ENCODE results near the gene KIAA1958. TPM values are rescaled to one million over a fixed set of nuclear protein-coding genes. Genes with fewer than 3 reads are reported as not detected.

KIAA1958 gene
- total RNA-seq, 3 donors from 2014 or later = 2.9 to 16.5 (median 11.8) TPM

DNA sequence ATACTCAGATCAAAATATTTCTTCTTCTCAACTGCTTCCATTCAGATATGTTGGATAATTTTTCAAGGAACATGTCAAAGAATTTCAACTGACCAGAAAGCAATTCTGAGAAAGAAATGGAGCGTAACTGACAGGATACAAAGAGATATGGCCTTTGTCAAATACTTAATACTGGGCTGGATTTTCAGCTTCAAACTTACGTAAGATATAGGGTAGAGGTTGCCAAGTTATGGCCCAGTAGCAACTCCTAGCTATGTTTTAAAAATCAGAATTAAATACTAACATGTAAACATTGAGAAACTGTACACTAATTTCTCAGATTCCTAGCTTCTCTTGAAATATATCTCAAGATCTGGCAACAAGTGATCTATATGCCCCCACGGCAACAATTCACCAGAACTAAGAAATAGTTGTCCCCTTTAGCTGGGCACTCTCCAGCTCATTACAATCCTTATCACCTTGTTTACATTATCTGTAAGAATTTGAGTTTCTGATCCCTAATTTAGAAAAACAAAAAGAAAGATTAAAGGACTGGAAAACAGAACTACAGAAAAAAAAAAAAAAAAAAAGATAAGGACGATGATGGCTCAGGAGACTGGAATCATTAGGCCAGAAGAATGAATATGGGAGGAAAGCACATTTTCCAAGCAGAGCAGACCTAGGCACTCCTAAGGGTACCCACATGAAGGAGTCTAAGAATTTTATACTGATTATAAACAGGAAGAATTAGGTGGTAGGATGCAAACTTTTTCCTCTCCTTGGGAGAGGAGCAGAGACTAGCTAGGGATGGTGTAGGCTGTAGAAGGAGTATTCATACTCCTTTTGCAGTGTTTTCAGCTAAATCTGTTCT lies 208.3 kb downstream of the KIAA1958 start:
- TF ChIP-seq, protein P1, sequence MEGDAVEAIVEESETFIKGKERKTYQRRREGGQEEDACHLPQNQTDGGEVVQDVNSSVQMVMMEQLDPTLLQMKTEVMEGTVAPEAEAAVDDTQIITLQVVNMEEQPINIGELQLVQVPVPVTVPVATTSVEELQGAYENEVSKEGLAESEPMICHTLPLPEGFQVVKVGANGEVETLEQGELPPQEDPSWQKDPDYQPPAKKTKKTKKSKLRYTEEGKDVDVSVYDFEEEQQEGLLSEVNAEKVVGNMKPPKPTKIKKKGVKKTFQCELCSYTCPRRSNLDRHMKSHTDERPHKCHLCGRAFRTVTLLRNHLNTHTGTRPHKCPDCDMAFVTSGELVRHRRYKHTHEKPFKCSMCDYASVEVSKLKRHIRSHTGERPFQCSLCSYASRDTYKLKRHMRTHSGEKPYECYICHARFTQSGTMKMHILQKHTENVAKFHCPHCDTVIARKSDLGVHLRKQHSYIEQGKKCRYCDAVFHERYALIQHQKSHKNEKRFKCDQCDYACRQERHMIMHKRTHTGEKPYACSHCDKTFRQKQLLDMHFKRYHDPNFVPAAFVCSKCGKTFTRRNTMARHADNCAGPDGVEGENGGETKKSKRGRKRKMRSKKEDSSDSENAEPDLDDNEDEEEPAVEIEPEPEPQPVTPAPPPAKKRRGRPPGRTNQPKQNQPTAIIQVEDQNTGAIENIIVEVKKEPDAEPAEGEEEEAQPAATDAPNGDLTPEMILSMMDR (IDR thresholded peaks at IDR 0.05) = no peak
- no peak for TF ChIP-seq POLR2A (IDR thresholded peaks at IDR 0.05)
- TF ChIP-seq POLR2AphosphoS5 (IDR thresholded peaks at IDR 0.05) = no peak
- peaks cover 5% of the 10 kb centered on the region for H3K36me3 ChIP-seq
- no peak overlapping the region for H3K4me3 ChIP-seq
- no peaks in the 10 kb centered on the region for H3K27me3 ChIP-seq
- no peaks in the 10 kb centered on the region for H3K9me3 ChIP-seq
- H3K4me1 ChIP-seq = no peaks in the 10 kb centered on the region
- no peak for DNase-seq (ENCODE audit: low spot score in 2 of 2)
- H3K27ac ChIP-seq = no peak overlapping the region
- intact Hi-C loops (cut with DNase I; ENCODE audit: low total_unique reads) = no loop called here

DNA sequence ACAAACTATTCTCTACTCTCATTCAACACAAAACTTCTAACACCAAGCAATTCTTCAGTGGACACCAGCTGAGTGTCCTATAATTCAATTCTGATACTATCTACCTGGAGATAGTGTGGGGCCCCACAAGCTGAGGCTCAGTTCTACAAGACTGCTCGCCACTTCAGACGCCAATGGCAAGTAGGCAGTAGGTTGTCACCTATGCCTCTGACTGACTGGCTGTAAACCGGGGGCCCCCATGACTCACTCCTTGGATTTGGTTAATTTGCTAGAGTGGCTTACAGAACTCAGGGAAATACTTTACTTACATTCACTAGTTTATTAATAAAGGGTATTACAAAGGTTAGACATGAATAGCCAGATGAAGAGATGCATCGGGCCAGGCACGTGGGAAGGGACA lies 209.8 kb downstream of the KIAA1958 start:
- H3K9me3 ChIP-seq = no peaks in the 10 kb centered on the region
- no peaks in the 10 kb centered on the region for H3K4me1 ChIP-seq
- H3K27me3 ChIP-seq = no peaks in the 10 kb centered on the region
- TF ChIP-seq POLR2AphosphoS5 (IDR thresholded peaks at IDR 0.05) (no peak), POLR2A (IDR thresholded peaks at IDR 0.05) (no peak)
- TF ChIP-seq, protein P1 (IDR thresholded peaks at IDR 0.05) = no peak
- no peak overlapping the region for H3K4me3 ChIP-seq
- DNase-seq (ENCODE audit: low spot score in 2 of 2) = no peak
- H3K36me3 ChIP-seq = no peaks in the 10 kb centered on the region
- no peak overlapping the region for H3K27ac ChIP-seq
- intact Hi-C loops (cut with DNase I; ENCODE audit: low total_unique reads) = no loop called here

DNA sequence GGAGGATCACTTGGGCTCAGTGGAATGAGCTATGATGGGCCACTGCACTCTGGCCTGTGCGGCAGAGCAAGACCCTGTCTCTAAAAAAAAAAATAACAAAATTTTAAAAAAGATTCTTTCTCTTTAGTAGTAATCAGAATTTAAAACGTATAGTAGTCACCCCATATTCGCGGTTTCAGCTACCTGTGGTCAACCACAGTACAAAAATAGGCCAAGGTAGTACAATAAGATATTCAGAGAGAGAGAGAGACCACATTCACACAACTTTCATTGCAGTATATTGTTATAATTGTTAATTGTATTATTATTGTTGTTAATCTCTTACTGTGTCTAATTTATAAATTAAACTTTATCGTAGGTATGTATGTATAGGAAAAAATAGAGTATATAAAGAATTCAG lies 212.6 kb downstream of the KIAA1958 start:
- H3K4me3 ChIP-seq = no peak overlapping the region
- H3K36me3 ChIP-seq = no peaks in the 10 kb centered on the region
- no peaks in the 10 kb centered on the region for H3K9me3 ChIP-seq
- no peaks in the 10 kb centered on the region for H3K4me1 ChIP-seq
- no peak for DNase-seq (ENCODE audit: low spot score in 2 of 2)
- H3K27ac ChIP-seq = no peak overlapping the region
- intact Hi-C loops (cut with DNase I; ENCODE audit: low total_unique reads) = no loop called here
- TF ChIP-seq POLR2AphosphoS5 (IDR thresholded peaks at IDR 0.05) (no peak), POLR2A (IDR thresholded peaks at IDR 0.05) (no peak)
- TF ChIP-seq, protein P1 (IDR thresholded peaks at IDR 0.05) = no peak
- H3K27me3 ChIP-seq = no peaks in the 10 kb centered on the region

DNA sequence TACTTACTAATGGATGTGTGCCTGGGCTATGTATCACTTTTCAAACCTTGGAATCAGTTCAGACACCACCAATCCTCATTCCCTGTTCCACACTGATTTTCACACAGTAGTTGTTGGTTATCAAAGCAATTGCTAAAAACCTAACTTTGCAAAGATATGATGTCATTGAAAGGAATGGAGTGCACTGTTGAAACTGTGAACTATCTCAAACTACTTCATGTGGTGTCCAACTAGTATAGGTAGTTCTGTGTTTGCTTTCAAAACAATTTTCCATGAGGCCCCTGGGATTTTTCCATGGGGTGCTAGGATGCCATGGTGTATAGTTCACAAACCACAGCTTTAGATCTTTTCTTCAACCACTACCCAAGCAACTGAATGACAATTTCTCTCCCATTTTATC lies 213.5 kb downstream of the KIAA1958 start:
- TF ChIP-seq POLR2A (IDR thresholded peaks at IDR 0.05) (no peak), POLR2AphosphoS5 (IDR thresholded peaks at IDR 0.05) (no peak)
- TF ChIP-seq, protein P1 (IDR thresholded peaks at IDR 0.05) = no peak
- no peak for DNase-seq (ENCODE audit: low spot score in 2 of 2)
- H3K4me1 ChIP-seq = no peaks in the 10 kb centered on the region
- no peak overlapping the region for H3K27ac ChIP-seq
- intact Hi-C loops (cut with DNase I; ENCODE audit: low total_unique reads) = no loop called here
- H3K4me3 ChIP-seq = no peak overlapping the region
- H3K9me3 ChIP-seq = no peaks in the 10 kb centered on the region
- no peaks in the 10 kb centered on the region for H3K36me3 ChIP-seq
- no peaks in the 10 kb centered on the region for H3K27me3 ChIP-seq

DNA sequence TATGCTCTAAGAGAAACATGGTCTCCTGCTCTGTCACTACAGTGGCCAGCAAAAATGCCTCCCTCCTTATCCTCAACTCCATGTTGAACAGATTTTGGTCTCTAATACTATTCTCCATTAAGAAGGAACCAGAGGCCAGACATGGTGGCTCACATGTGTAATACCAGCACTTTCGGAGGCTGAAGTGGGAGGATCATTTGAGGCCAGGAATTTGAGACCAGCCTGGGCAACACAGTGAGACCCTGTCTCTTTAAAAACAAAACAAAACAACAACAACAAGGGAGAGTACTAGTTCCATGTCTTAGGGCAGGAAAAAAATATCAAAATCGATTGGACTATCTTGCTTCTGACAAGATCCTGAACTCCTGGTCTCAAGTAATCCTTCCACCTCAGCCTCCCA lies 216.7 kb downstream of the KIAA1958 start:
- H3K27ac ChIP-seq = no peak overlapping the region
- no peak for DNase-seq (ENCODE audit: low spot score in 2 of 2)
- TF ChIP-seq, protein P1 (IDR thresholded peaks at IDR 0.05) = no peak
- TF ChIP-seq POLR2AphosphoS5 (IDR thresholded peaks at IDR 0.05) (no peak), POLR2A (IDR thresholded peaks at IDR 0.05) (no peak)
- H3K36me3 ChIP-seq = no peaks in the 10 kb centered on the region
- intact Hi-C loops (cut with DNase I; ENCODE audit: low total_unique reads) = no loop called here
- no peaks in the 10 kb centered on the region for H3K27me3 ChIP-seq
- no peaks in the 10 kb centered on the region for H3K4me1 ChIP-seq
- H3K9me3 ChIP-seq = no peaks in the 10 kb centered on the region
- no peak overlapping the region for H3K4me3 ChIP-seq

Measured in breast epithelium (tissue), 4 donors.